ENCODE results near the gene ZBTB48.
"Not testable (repeated sequence)": the region's sequence is repeated elsewhere in the genome, so short reads cannot be mapped to it uniquely, and the experiment has no call there.

The ZBTB48 gene

DNA sequence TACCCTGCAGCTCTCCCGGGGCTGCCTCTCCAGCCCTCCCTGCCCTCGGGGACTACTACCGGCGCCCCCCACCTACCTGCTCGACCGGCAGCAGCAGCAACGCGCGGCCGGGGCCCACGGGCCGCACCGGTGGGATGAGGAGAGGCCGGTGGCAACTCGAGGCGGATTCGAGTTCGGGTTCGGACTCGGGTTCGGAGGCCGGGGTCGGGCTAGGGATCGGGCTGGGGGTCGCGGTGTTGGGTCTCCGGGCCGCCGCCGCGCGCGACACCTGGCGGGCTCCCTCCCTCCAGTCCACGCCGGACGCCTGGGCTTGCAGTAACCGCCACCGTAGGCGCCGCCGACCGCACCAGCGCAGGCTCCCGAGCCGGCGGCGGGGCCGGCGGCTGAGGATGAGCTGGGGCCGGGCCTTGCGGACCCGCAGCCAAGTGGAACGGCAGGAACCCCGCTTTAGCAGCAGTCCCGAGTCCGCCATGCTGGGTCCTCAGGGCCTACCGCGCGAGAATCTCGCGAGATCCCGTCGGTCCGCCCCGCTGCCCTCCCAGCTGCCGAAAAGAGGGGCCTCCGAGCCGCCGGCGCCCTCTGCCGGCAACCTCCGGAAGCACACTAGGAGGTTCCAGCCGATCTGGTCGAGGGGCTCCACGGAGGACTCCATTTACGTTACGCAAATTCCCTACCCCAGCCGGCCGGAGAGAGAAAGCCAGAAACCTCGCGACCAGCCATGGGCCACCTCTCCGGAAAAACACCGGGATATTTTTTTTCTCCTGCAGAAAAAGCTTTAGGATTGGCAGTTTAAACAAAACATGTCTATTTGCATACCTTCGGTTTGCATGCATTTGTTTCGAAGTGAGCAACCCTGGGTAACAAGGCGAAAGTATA is 25.5 kb upstream of the ZBTB48 start, which contains the start of gene NOL9:
NOL9 (minus strand) TSS at position 483 of the 876 bp plus-strand sequence; CDS start at position 472, 11 bp downstream.
- TF ChIP-seq POLR2AphosphoS5 (IDR thresholded peaks at IDR 0.05; ENCODE audit: low read depth, low read length), result peak; percentile 71
- TF ChIP-seq POLR2A (IDR thresholded peaks at IDR 0.05; ENCODE audit: low read depth, low read length), result peak; percentile 88
- peak; percentile 93 for TF ChIP-seq TAF1 (IDR thresholded peaks at IDR 0.05; ENCODE audit: borderline replicate concordance, low read depth, low read length)
- FAIRE-seq (peak; percentile 93), DNase-seq (ENCODE audit: insufficient read length) (peak; percentile 96)

DNA sequence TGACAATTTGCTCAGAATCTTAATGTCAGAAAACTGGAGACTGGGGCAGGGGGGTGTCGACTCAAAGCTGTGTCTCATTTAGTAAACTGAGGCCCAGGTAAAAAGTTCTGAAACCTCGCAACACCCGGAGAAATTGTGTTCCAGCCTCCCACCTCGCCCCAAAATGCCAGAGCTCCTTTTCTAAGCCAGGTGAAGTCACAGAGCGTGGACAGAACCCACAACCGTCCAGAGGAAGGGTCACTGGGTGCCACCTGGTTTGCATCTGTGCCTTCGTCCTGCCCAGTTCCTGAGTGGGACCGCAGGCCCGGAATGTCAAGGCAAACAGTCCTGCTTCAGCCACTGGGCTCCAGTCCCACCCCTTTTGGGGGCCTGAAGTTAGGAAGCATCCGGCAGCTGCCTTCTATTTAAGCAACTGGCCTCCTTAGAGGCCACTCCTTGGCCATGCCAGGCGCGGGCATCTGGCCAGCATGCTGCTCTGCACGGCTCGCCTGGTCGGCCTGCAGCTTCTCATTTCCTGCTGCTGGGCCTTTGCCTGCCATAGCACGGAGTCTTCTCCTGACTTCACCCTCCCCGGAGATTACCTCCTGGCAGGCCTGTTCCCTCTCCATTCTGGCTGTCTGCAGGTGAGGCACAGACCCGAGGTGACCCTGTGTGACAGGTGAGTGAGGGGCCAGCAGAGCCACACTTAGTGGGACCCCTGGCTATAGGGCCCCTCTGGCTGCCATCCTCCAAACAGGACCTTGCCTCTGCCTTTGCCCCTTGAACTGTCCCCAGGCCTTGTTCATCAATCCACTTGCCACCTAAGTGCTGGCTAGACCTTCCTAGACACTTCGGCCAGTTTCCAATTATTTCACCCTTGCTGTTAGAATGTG is 24.7 kb upstream of the ZBTB48 start, which contains the start of gene TAS1R1:
TAS1R1 (plus strand) TSS at position 401 of the 872 bp plus-strand sequence; CDS start at position 468, 67 bp downstream.
- TF ChIP-seq POLR2A (IDR thresholded peaks at IDR 0.05; ENCODE audit: low read depth, low read length), result no peak
- TF ChIP-seq TAF1 (IDR thresholded peaks at IDR 0.05; ENCODE audit: borderline replicate concordance, low read depth, low read length), result no peak
- no peak for TF ChIP-seq POLR2AphosphoS5 (IDR thresholded peaks at IDR 0.05; ENCODE audit: low read depth, low read length)

DNA sequence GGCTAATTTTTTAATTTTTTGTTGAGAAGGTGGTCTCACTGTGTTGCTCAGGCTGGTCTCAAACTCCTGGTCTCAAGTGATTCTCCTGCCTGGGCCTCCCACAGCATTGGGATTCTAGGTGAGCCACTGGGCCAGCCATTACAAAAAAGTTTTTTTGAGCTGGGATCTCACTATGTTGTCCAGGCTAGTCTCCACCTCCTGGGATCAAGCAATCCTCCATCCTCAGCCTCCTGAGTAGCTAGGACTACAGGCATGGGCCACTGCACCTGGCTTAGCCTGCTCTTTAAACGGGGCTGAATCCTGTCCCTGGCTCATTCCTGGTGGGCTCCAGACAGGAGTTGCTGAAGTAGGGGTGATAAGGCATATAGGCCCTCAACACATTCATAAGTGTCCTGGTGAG is 22.2 kb upstream of the ZBTB48 start:
- DNase-seq (ENCODE audit: insufficient read length) (no peak), FAIRE-seq (no peak)
- no peak for TF ChIP-seq POLR2A (IDR thresholded peaks at IDR 0.05; ENCODE audit: low read depth, low read length)
- TF ChIP-seq TAF1 (IDR thresholded peaks at IDR 0.05; ENCODE audit: borderline replicate concordance, low read depth, low read length), result no peak
- no peak for TF ChIP-seq POLR2AphosphoS5 (IDR thresholded peaks at IDR 0.05; ENCODE audit: low read depth, low read length)

More for the DNA sequence above, 24.7 kb upstream of the ZBTB48 start, which contains the start of gene TAS1R1:
- DNase-seq (ENCODE audit: insufficient read length) (no peak), FAIRE-seq (peak; percentile 78)

DNA sequence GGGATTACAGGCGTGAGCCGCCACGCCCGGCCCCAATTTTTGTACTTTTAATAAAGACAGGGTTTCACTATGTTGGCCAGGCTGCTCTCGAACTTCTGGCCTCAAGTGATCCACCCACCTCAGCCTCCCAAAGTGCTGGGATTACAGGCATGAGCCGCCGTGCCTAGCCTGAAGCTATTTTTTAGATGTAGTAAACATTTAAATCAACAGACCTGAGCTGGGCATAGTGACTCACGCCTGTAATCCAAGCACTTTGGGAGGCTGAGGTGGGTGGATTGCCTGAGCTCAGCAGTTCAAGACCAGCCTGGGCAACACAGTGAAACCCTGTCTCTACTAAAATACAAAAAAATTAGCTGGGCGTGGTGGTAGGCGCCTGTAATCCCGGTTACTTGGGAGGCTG is 20.6 kb upstream of the ZBTB48 start:
- DNase-seq (ENCODE audit: insufficient read length), result not testable (repeated sequence)

DNA sequence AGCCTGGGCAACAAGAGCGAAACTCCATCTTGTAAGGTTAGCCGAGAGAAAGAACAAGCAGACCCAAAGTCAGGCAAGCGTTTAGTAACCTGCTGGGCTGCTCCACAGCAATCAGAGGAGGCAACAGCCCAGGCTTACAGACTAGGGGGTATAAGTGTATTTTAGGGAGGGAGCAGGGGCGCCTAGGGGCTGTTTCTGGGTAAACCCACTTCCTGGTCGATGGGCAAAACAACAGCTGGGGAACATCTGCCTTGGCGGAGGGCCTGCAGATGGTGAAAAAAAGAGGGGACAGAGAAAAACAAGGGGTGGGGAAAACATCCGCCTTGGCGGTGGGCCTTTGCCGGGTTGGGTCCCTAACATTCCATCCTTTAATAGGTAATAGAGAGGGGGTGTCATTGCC is 19.5 kb upstream of the ZBTB48 start:
- FAIRE-seq (no peak), DNase-seq (ENCODE audit: insufficient read length) (no peak)
- TF ChIP-seq POLR2AphosphoS5 (IDR thresholded peaks at IDR 0.05; ENCODE audit: low read depth, low read length), result no peak

More for the DNA sequence above, 20.6 kb upstream of the ZBTB48 start:
- FAIRE-seq, result not testable (repeated sequence)

- FAIRE-seq (no peak), DNase-seq (ENCODE audit: insufficient read length) (no peak)
- TF ChIP-seq POLR2A (IDR thresholded peaks at IDR 0.05; ENCODE audit: low read depth, low read length) (no peak), TAF1 (IDR thresholded peaks at IDR 0.05; ENCODE audit: borderline replicate concordance, low read depth, low read length) (no peak), POLR2AphosphoS5 (IDR thresholded peaks at IDR 0.05; ENCODE audit: low read depth, low read length) (no peak)
Measured at GRCh38 chr1:6569033-6569432, 10.8 kb upstream of the ZBTB48 start.

DNA sequence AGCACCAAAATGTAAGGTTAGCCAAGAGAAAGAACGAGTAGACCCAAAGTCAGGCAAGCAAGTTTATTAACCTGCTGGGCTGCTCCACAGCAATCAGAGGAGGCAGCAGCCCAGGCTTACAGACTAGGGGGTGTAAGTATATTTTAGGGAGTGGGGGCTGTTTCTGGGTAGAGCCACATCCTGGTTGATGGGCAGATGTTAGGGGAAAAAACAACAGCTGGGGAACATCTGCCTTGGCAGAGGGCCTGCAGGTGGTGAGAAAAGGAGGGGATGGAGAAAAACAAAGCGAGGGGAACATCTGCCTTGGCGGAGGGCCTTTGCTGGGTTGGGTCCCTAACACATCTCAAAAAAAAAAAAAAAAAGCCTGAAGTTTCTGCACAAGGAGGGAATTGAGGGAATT is 9.7 kb upstream of the ZBTB48 start:
- FAIRE-seq (no peak), DNase-seq (ENCODE audit: insufficient read length) (no peak)
- TF ChIP-seq POLR2AphosphoS5 (IDR thresholded peaks at IDR 0.05; ENCODE audit: low read depth, low read length) (no peak), TAF1 (IDR thresholded peaks at IDR 0.05; ENCODE audit: borderline replicate concordance, low read depth, low read length) (no peak), POLR2A (IDR thresholded peaks at IDR 0.05; ENCODE audit: low read depth, low read length) (no peak)

- no peak for TF ChIP-seq TAF1 (IDR thresholded peaks at IDR 0.05; ENCODE audit: borderline replicate concordance, low read depth, low read length)
- no peak for TF ChIP-seq POLR2AphosphoS5 (IDR thresholded peaks at IDR 0.05; ENCODE audit: low read depth, low read length)
- TF ChIP-seq POLR2A (IDR thresholded peaks at IDR 0.05; ENCODE audit: low read depth, low read length), result no peak
- DNase-seq (ENCODE audit: insufficient read length) (no peak), FAIRE-seq (no peak)
Measured at GRCh38 chr1:6570987-6571386, 8.8 kb upstream of the ZBTB48 start.

GRCh38 chr1:6572653-6573383 is 7.0 kb upstream of the ZBTB48 start:
- no peak for TF ChIP-seq POLR2AphosphoS5 (IDR thresholded peaks at IDR 0.05; ENCODE audit: low read depth, low read length)
- TF ChIP-seq TAF1 (IDR thresholded peaks at IDR 0.05; ENCODE audit: borderline replicate concordance, low read depth, low read length), result no peak
- no peak for TF ChIP-seq POLR2A (IDR thresholded peaks at IDR 0.05; ENCODE audit: low read depth, low read length)
- FAIRE-seq (no peak), DNase-seq (ENCODE audit: insufficient read length) (no peak)

- FAIRE-seq, result no peak
- TF ChIP-seq POLR2A (IDR thresholded peaks at IDR 0.05; ENCODE audit: low read depth, low read length) (no peak), POLR2AphosphoS5 (IDR thresholded peaks at IDR 0.05; ENCODE audit: low read depth, low read length) (no peak), TAF1 (IDR thresholded peaks at IDR 0.05; ENCODE audit: borderline replicate concordance, low read depth, low read length) (no peak)
- DNase-seq (ENCODE audit: insufficient read length), result no peak
Measured at GRCh38 chr1:6574025-6574620, 5.7 kb upstream of the ZBTB48 start.

- DNase-seq (ENCODE audit: insufficient read length) (no peak), FAIRE-seq (no peak)
- TF ChIP-seq POLR2AphosphoS5 (IDR thresholded peaks at IDR 0.05; ENCODE audit: low read depth, low read length) (no peak), POLR2A (IDR thresholded peaks at IDR 0.05; ENCODE audit: low read depth, low read length) (no peak), TAF1 (IDR thresholded peaks at IDR 0.05; ENCODE audit: borderline replicate concordance, low read depth, low read length) (no peak)
Measured at GRCh38 chr1:6574818-6575217, 5.0 kb upstream of the ZBTB48 start.
